Esophagus squamous epithelium (tissue), 5 donors: Measurements from ENCODE around the gene PLA2G2A. TPM values are rescaled to one million over a fixed set of nuclear protein-coding genes. Genes with fewer than 3 reads are reported as not detected.

ENCODE experiments used
- DNase-seq: peaks from one replicate; lab custom pipeline; 2025; lab: John Stamatoyannopoulos, UW
- H3K27ac ChIP-seq, 4 donors: fragments of 200-600 bp; sonication (generic); one replicate each; pipeline ENCODE4 v1.5.1; 2016 to 2019; ENCODE audit warnings: mild to moderate bottlenecking in 1 of 4
- H3K27me3 ChIP-seq, 4 donors: fragments of 200-600 bp; sonication (generic); 1 replicate in 3 of 4; 2 replicates in 1 of 4; pipeline versions ENCODE4 v1.5.1 to v1.6.0; 2017 to 2021; ENCODE audit warnings: antibody characterized with exemption in 1 of 4
- H3K36me3 ChIP-seq, 3 donors: fragments of 200-600 bp; sonication (generic); one replicate each; pipeline ENCODE4 v1.5.1; 2016 to 2019
- H3K4me1 ChIP-seq, 3 donors: fragments of 200-600 bp; sonication (generic); one replicate each; pipeline ENCODE4 v1.5.1; 2017 to 2019
- H3K4me3 ChIP-seq, 4 donors: fragments of 200-600 bp; sonication (generic); 1 replicate in 3 of 4; 2 replicates in 1 of 4; pipeline ENCODE4 v1.5.1; 2016 to 2019; ENCODE audit warnings: mild to moderate bottlenecking in 2 of 4, moderate library complexity in 1 of 4
- H3K9me3 ChIP-seq, 3 donors: fragments of 200-600 bp; sonication (generic); one replicate each; pipeline ENCODE4 v1.5.1; 2016 to 2019
- CTCF ChIP-seq, 6 experiments: fragments of 450-650 bp in 4 of 6; fragments of 200-600 bp in 2 of 6; sonication (generic) in 2 of 6; IDR thresholded peaks; one replicate each; pipeline ENCODE4 v1.5.1; 2016 to 2019; ENCODE audit warnings: antibody characterized with exemption in 6 of 6, mild to moderate bottlenecking in 4 of 6, moderate library complexity in 4 of 6
- POLR2A ChIP-seq, 4 donors: fragments of 450-650 bp; IDR thresholded peaks; one replicate each; pipeline ENCODE4 v1.6.1; 2017; ENCODE audit warnings: antibody characterized with exemption in 4 of 4, mild to moderate bottlenecking in 4 of 4, moderate library complexity in 3 of 4
- WGBS, 2 donors: methylation state at CpG; one replicate each; pipeline ENCODE4 v1.1.5; 2018; 5-methylcytosine and 5-hydroxymethylcytosine counted together
- intact Hi-C: fragments of 100-400 bp; cut with DNase I; formaldehyde crosslinking; loops from one replicate; pipeline ENCODE4 v1.15.0; 2022
- total RNA-seq, 4 donors: library from RNA; depleted of rRNA; stranded (reverse); fragments of >200 nt; gene quantifications; one replicate each; pipeline ENCODE4 v1.1.0, GENCODE V29; 2016
- donor health status: DM: yes; HTN: yes; CAD: no.

PLA2G2A gene
- total RNA-seq, 4 donors from 2014 or later: 17.8 to 150 (median 29.7) TPM

- whole genome bisulfite sequencing, 2 donors: 16 to 17% methylated on average over 5 of the region's 5 CpGs
- TF ChIP-seq CTCF (IDR thresholded peaks at IDR 0.05) (peak in 4 of 6 experiments; percentile 38 to 63 (median 51)), POLR2A (IDR thresholded peaks at IDR 0.05) (no peak)
- peaks cover 0 to 4% (median 0%) of the 10 kb centered on the region in 3 donors for H3K4me1 ChIP-seq
- no peak for DNase-seq
- no peak overlapping the region for H3K4me3 ChIP-seq
- intact Hi-C loops: no loop called here
- peaks cover 0 to 47% (median 0%) of the 10 kb centered on the region in 4 donors for H3K27me3 ChIP-seq
- no peak overlapping the region for H3K27ac ChIP-seq
- no peaks in the 10 kb centered on the region for H3K9me3 ChIP-seq
- H3K36me3 ChIP-seq: no peaks in the 10 kb centered on the region
Observed at GRCh38 chr1:19974822-19975416, 4.5 kb downstream of the PLA2G2A start.

DNA sequence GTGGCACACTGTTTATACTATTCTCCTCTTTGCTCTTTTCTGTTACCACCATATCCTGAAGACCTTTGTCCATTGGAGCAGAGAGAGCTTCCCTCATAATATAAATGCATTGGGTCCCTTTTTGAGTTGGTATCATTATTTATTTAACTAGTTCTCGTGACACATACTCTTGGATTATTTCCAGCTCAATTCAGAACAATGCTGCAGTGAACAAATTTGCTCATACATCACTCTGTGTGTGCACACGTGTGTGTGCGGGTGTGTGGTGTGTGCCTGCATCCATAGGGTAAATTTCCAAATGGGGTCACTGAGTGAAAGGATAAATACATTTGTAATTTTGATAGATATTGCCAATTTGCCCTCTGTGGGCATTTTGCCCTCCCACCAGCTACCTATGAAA lies 5.8 kb downstream of the PLA2G2A start:
- Histone ChIP-seq H3K27ac (no peak overlapping the region), H3K4me1 (no peaks in the 10 kb centered on the region), H3K9me3 (no peaks in the 10 kb centered on the region), H3K4me3 (no peak overlapping the region), H3K27me3 (peaks cover 0 to 40% (median 0%) of the 10 kb centered on the region in 4 donors), H3K36me3 (no peaks in the 10 kb centered on the region)
- intact Hi-C loops: no loop called here
- DNase-seq: no peak
- WGBS, 2 donors: 11 to 17% methylated on average over 3 of the region's 3 CpGs
- no peak for TF ChIP-seq POLR2A (IDR thresholded peaks at IDR 0.05)
- no peak for TF ChIP-seq CTCF (IDR thresholded peaks at IDR 0.05)

- no peaks in the 10 kb centered on the region for H3K36me3 ChIP-seq
- H3K4me3 ChIP-seq: no peak overlapping the region
- 53 to 74% methylated on average over 1 of the region's 1 CpG for WGBS, 2 donors
- no peaks in the 10 kb centered on the region for H3K4me1 ChIP-seq
- no peak for DNase-seq
- H3K9me3 ChIP-seq: no peaks in the 10 kb centered on the region
- no peak for TF ChIP-seq POLR2A (IDR thresholded peaks at IDR 0.05)
- no peak for TF ChIP-seq CTCF (IDR thresholded peaks at IDR 0.05)
- no peak overlapping the region for H3K27ac ChIP-seq
- intact Hi-C loops: no loop called here
- H3K27me3 ChIP-seq: peaks cover 0 to 55% (median 0%) of the 10 kb centered on the region in 4 donors
Observed at GRCh38 chr1:19971664-19972063, 7.8 kb downstream of the PLA2G2A start.

- peaks cover 0 to 43% (median 0%) of the 10 kb centered on the region in 4 donors for H3K27me3 ChIP-seq
- H3K36me3 ChIP-seq: no peaks in the 10 kb centered on the region
- no peaks in the 10 kb centered on the region for H3K4me1 ChIP-seq
- H3K4me3 ChIP-seq: no peak overlapping the region
- no peak overlapping the region for H3K27ac ChIP-seq
- TF ChIP-seq CTCF (IDR thresholded peaks at IDR 0.05) (no peak), POLR2A (IDR thresholded peaks at IDR 0.05) (no peak)
- 56 to 57% methylated on average over 4 to 5 of the region's 5 CpGs for WGBS, 2 donors
- no peak for DNase-seq
- no peaks in the 10 kb centered on the region for H3K9me3 ChIP-seq
- intact Hi-C loops: no loop called here
Observed at GRCh38 chr1:19969898-19970660, 9.3 kb downstream of the PLA2G2A start.

DNA sequence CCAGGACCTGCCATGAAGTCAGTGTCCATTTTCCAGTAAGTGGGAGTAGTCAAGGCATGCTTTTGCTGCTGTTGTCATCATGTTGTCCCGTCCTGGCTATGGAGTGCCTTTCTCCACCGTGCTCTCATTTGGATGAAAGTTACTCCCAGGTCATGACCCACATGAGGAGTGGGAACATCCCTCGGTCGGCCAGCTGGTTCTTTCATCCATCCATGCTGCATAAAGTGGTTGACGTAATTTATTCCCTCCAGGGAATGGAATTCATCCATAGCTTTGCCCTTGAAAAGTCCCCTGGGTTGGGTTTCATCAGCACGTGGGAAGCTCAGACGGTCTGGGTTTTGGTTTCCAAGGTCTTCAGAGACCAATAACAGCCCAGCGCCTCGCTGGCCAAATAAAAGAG lies 11.6 kb downstream of the PLA2G2A start:
- intact Hi-C loops: no loop called here
- DNase-seq: no peak
- no peak overlapping the region for H3K27ac ChIP-seq

More for the DNA sequence above, 11.6 kb downstream of the PLA2G2A start:
- WGBS, 2 donors: 67 to 75% methylated on average over 8 to 9 of the region's 9 CpGs
- H3K36me3 ChIP-seq: no peaks in the 10 kb centered on the region
- peaks cover 0 to 57% (median 0%) of the 10 kb centered on the region in 4 donors for H3K27me3 ChIP-seq
- H3K9me3 ChIP-seq: no peaks in the 10 kb centered on the region
- no peak overlapping the region for H3K4me3 ChIP-seq
- TF ChIP-seq POLR2A (IDR thresholded peaks at IDR 0.05) (no peak), CTCF (IDR thresholded peaks at IDR 0.05) (no peak)
- no peaks in the 10 kb centered on the region for H3K4me1 ChIP-seq
